Thyroid gland (tissue), 4 donors: ENCODE results near the gene MUS81.

Experiments
- POLR2A ChIP-seq, 2 donors: fragments of 450-650 bp; IDR thresholded peaks; one replicate each; pipeline ENCODE4 v1.6.1; 2017; ENCODE audit warnings: antibody characterized with exemption in 2 of 2, mild to moderate bottlenecking in 2 of 2, moderate library complexity in 1 of 2
- TF ChIP-seq, protein P1 (sequence below), 6 experiments: fragments of 200-600 bp in 3 of 6; fragments of 450-650 bp in 3 of 6; sonication (generic) in 3 of 6; IDR thresholded peaks; one replicate each; pipeline ENCODE4 v1.5.1; 2016 to 2019; ENCODE audit warnings: antibody characterized with exemption in 6 of 6, mild to moderate bottlenecking in 2 of 6, inconsistent platforms in 1 of 6, moderate library complexity in 1 of 6

DNA sequence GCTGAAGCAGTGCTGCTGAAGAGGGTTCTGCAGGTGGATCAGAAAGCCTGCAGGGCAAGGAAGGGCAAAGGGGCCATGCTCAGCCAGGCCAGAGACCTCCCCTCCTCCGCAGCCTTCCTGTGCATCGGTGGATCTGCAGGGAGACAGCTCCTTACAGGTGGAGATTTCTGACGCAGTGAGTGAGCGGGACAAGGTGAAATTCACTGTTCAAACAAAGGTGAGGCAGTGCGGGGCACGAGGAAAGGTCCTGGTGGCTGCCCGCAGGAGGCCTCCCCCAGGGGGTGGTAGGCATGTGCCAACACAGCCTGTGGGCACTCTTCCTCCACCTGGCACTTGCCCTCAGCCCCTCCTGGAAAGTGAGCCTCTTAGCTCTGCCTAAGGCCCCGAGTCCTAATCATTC is 10.9 kb upstream of the MUS81 start:
- TF ChIP-seq, protein P1, sequence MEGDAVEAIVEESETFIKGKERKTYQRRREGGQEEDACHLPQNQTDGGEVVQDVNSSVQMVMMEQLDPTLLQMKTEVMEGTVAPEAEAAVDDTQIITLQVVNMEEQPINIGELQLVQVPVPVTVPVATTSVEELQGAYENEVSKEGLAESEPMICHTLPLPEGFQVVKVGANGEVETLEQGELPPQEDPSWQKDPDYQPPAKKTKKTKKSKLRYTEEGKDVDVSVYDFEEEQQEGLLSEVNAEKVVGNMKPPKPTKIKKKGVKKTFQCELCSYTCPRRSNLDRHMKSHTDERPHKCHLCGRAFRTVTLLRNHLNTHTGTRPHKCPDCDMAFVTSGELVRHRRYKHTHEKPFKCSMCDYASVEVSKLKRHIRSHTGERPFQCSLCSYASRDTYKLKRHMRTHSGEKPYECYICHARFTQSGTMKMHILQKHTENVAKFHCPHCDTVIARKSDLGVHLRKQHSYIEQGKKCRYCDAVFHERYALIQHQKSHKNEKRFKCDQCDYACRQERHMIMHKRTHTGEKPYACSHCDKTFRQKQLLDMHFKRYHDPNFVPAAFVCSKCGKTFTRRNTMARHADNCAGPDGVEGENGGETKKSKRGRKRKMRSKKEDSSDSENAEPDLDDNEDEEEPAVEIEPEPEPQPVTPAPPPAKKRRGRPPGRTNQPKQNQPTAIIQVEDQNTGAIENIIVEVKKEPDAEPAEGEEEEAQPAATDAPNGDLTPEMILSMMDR (IDR thresholded peaks at IDR 0.05) = no peak
- TF ChIP-seq POLR2A (IDR thresholded peaks at IDR 0.05) = no peak
